Adipose tissue (tissue), 3 donors: ENCODE results near the gene ESRP2. TPM values are rescaled to one million over a fixed set of nuclear protein-coding genes. Genes with fewer than 3 reads are reported as not detected.

Experiments used
- H3K27ac ChIP-seq: one replicate; pipeline ENCODE4 v1.5.1; 2013; ENCODE audit warnings: low read depth, low read length
- WGBS, 3 donors: extraction: QIAGEN DNeasy Blood & Tissue Kit; methylation state at CpG; one replicate each; pipeline ENCODE4 v1.1.7; 2013; 5-methylcytosine and 5-hydroxymethylcytosine counted together
- polyA plus RNA-seq, 3 donors: library from polyadenylated mRNA; stranded (reverse); fragments of 200-250 nt; gene quantifications; one replicate each; pipeline ENCODE4 v1.2.3, GENCODE V29; 2013
- donor health status: healthy with polysubstance abuse.
- donor health status: Bipolar disorder and iron deficiency.
- donor health status: healthy.

Gene ESRP2
- polyA plus RNA-seq, 3 donors, result 3.0 to 23.4 (median 3.6) TPM

- WGBS, 3 donors, result 85 to 95% (median 91%) methylated on average over 9 of the region's 9 CpGs
- no peak overlapping the region for H3K27ac ChIP-seq
These were observed 5.8 kb downstream of the ESRP2 start for GRCh38 chr16:68230176-68230571.

DNA sequence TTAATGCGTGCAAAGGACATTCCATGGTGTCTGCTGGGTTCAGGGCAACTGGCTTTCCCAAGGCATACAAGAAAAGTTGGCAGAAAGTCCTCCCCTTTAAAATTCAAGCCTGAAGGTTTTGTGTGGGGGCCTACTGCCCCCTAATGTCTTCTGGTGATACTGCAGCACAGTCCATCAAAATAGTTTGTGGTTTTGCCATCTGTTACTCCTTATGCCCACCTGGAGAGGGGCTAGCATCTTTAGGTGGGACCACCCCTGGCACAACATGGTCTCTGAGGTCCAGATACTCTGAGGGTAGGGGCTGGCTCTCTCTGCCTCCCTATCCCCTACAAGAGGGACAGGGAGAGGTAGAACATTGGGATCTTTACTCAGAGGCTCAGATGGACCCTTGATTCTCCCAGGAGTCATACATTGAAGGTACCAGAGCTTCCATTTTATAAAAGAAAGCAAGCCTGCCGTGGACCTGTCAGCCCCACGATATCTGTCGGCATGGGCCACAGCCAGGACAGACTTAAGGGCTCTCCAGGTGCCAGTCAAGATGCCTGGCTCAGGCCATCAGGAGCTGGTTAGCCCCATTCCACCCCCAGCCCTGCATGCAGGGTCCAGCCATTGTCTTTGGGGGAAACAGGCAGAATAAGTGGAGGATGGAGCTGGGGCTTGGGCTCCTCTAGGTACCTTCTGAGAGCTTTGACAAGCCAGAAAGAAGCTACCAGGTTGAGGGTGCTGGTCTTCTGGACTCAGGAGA, 6.3 kb downstream of the ESRP2 start:
- whole genome bisulfite sequencing, 3 donors, result 62 to 79% (median 67%) methylated on average over 4 of the region's 4 CpGs
- no peak overlapping the region for H3K27ac ChIP-seq

DNA sequence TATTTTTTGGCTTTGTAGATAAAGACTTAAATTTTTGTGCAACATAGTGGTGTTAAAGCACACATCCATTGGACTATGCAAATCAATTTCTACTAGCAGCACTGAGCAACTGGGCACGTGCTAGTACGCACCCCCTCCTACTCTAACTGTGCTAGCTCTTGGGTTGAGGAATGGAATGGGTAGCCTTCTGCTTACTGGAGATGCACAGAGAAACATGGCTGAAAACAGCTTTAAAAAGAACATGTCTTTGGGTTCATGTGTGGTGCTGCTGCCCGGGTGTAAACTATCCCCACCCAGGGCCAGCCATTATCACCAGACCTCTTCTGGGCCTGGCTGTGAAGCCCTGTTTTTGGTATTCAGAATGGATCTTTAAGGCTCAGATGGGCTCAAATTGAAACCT, 7.3 kb downstream of the ESRP2 start:
- no peak overlapping the region for H3K27ac ChIP-seq
- WGBS, 3 donors, result 64 to 89% (median 89%) methylated on average over 3 of the region's 3 CpGs

DNA sequence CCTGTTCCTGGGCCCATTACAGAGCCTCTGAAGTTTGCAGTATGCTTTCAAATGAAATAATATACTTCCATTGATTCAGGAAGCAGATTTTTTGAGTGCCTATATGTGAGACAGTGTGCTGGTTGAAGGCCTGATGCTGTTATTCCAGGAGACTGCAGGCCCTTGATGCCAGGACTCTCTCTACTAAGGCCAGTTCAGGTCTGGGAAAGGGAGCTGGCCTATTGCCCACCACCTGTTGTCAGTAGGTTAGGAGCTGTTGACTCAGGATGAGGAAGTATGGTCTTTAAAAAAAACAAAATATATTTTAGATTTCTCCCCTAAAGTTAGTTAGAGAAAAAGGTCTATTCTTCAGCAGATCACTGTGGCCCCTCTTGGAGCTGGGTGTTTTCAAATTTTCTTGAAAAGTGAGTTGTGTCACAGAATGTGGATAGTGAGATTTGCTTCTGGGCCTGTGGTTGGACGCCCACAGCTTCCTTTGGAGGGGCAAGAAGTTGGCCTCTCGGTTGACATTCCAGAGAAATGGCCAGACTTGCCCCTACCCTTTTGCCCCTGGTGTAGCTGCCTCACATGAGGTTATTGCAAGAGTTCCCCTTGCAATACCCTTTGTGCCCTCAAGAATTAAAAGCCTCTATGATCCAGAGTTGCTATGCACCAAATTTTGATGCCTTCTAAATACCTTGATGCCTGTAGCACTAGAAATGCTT, 7.9 kb downstream of the ESRP2 start:
- H3K27ac ChIP-seq, result no peak overlapping the region
- WGBS, 3 donors, result 37 to 54% (median 53%) methylated on average over 2 of the region's 2 CpGs

- H3K27ac ChIP-seq, result no peak overlapping the region
- 51 to 55% (median 54%) methylated on average over 3 of the region's 3 CpGs for WGBS, 3 donors
These were observed 8.6 kb downstream of the ESRP2 start for GRCh38 chr16:68227183-68227793.

GRCh38 chr16:68226116-68226515, 9.8 kb downstream of the ESRP2 start:
- 79 to 82% (median 81%) methylated on average over 4 of the region's 4 CpGs for WGBS, 3 donors
- no peak overlapping the region for H3K27ac ChIP-seq

- H3K27ac ChIP-seq, result no peak overlapping the region
- WGBS, 3 donors, result 55 to 91% (median 78%) methylated on average over 1 of the region's 1 CpG
These were observed 12.9 kb downstream of the ESRP2 start for GRCh38 chr16:68223072-68223471.

DNA sequence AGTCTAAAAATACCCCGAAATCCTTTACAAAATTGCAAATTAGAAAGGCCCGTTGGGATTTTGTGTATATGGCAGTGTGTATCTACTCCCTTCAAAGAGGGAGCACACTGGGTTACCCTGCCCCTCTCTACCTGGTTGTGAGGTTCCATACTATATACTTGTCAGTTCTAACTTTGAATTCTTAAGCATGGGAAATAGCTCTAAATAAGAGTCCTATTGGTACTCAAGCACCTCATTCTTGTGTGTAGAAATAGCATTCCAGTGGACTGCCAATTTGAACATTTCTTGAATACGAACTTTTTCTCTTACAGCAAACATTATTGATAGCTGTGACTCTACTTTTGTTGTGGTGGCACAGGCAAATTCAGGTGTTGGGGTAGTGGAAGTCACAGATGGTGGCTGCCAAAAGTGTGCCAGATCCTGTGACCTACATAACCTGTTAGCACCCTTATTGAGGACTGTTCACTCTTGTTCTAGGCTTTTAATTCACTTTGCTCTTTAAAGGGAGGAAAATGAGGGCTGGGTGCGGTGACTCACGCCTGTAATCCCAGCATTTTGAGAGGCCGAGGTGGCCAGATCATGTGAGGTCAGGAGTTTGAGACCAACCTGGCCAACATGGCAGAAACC, 16.1 kb downstream of the ESRP2 start:
- no peak overlapping the region for H3K27ac ChIP-seq
- WGBS, 3 donors, result 92 to 95% (median 92%) methylated on average over 6 of the region's 6 CpGs

DNA sequence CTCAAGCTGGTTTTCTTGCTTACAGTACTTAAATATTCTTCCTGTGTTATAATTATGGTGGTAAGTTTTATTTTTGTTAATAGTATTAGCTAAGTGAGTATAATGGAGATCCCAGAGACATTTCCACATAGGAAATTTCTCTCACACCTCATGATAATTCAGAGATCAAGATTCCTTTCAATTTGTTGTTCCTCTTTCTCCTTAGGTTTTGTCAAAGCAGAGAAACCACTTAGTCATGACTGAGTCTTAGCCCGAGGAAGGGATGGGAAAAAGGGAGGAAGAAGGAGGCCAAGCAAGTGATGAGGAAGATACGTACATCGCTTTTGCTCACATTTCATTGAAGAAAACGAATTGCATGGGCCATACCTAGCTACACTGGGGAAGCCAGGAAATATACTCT, 18.4 kb downstream of the ESRP2 start:
- no peak overlapping the region for H3K27ac ChIP-seq
- WGBS, 3 donors, result 72 to 93% (median 73%) methylated on average over 4 of the region's 4 CpGs

GRCh38 chr16:68216240-68216639, 19.7 kb downstream of the ESRP2 start:
- no peak overlapping the region for H3K27ac ChIP-seq
- 81 to 90% (median 88%) methylated on average over 3 of the region's 3 CpGs for WGBS, 3 donors

GRCh38 chr16:68215302-68215701, 20.6 kb downstream of the ESRP2 start:
- 71 to 93% (median 89%) methylated on average over 1 of the region's 1 CpG for WGBS, 3 donors

DNA sequence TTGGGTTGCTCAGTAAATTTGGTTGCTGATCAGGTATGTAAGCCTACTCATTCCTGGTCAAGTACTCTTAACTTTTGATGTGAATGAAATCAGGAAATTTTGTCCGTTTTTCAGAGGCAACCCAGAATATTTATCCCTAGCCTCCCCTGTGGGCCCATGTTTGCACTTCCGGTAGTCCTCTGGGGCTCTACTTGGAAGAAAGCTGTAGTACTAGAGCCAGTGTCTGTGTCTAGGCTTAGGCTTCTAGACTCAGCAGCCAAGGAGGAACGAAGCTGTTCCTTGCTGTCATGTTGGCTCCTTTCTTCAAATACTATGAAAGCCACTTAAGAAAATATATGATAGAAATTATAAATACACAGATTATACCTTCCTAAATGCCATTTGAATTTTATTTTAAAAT, 21.2 kb downstream of the ESRP2 start:
- H3K27ac ChIP-seq, result no peak overlapping the region

More at GRCh38 chr16:68215302-68215701, 20.6 kb downstream of the ESRP2 start:
- H3K27ac ChIP-seq, result no peak overlapping the region

DNA sequence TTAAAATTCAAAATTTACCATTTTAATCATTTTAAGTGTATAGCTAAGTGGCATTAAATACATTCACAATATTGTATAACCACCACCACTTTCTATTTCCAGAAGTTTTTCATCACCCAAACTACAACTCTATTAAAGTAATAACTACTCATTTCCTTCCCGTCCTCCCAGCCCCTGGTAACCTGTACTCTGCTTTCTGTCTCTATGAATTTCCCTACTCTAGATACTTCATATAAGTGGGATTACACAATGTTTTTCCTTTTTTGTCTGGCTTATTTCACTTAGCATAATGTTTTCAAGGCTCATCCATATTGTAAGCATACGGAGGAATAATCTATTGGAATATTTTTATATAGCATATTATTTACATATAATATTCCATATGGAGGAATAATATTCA, 29.7 kb downstream of the ESRP2 start:
- 82 to 92% (median 83%) methylated on average over 2 of the region's 2 CpGs for WGBS, 3 donors
- H3K27ac ChIP-seq, result no peak overlapping the region

More for the DNA sequence above, 21.2 kb downstream of the ESRP2 start:
- 61 to 84% (median 71%) methylated on average over 3 of the region's 3 CpGs for WGBS, 3 donors

DNA sequence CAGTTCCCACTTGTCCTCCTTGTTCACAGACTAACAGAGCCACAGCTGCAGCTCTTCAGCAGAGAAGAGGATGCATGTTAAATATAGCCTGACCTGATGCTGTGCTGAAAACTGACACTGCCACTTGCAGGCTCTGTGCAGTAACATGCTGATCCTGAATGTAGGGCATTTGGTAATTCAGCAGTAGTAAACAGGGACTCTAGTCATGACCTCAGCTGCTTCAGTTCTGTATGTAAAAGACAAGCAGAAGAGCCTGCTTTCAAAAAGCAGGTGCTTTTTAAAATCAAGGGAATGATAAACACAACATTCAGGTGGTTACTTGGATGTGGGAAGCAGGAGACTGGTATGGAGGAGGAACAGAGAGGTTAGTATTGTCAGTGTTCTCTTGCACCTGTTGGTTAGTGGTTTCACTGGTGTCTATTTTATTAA, 33.8 kb downstream of the ESRP2 start:
- H3K27ac ChIP-seq, result no peak overlapping the region

- no peak overlapping the region for H3K27ac ChIP-seq
- WGBS, 3 donors, result 58 to 65% (median 58%) methylated on average over 3 of the region's 3 CpGs
These were observed 35.7 kb downstream of the ESRP2 start for GRCh38 chr16:68200088-68200783.

- no peak overlapping the region for H3K27ac ChIP-seq
- 89 to 97% (median 91%) methylated on average over 2 of the region's 2 CpGs for WGBS, 3 donors
These were observed 38.7 kb downstream of the ESRP2 start for GRCh38 chr16:68197250-68197649.

DNA sequence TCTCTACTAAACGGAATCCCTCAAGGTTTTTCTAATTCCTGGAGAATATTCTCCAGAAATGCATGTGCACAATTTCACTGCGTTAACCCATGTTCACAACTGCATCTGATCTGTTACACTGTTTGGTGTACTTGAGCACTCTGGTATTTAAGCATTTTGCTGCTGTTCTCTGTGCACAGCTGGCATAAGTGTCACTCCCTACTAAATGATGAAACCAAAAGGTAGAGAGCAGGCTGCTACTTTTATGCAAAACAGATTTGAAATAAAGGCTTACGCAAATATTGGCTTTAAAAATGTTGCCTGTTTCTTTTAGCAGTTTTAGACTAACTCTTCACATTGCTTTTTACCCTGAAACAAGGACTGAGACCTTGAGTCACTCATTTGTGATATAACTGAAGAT, 41.7 kb downstream of the ESRP2 start:
- H3K27ac ChIP-seq, result no peak overlapping the region
- WGBS, 3 donors, result 71 to 75% (median 72%) methylated on average over 3 of the region's 3 CpGs

- 80 to 95% (median 95%) methylated on average over 2 of the region's 2 CpGs for WGBS, 3 donors
These were observed 45.0 kb downstream of the ESRP2 start for GRCh38 chr16:68190736-68191510.

More at GRCh38 chr16:68190736-68191510, 45.0 kb downstream of the ESRP2 start:
- no peak overlapping the region for H3K27ac ChIP-seq
